ENCODE measurements around the gene CTSO. TPM values are rescaled to one million over a fixed set of nuclear protein-coding genes. Genes with fewer than 3 reads are reported as not detected.
"Not testable (repeated sequence)": the region's sequence is repeated elsewhere in the genome, so short reads cannot be mapped to it uniquely, and the experiment has no call there.

CTSO gene
- polyA plus RNA-seq, 4 donors: 35.3 to 50.5 (median 48.0) TPM

DNA sequence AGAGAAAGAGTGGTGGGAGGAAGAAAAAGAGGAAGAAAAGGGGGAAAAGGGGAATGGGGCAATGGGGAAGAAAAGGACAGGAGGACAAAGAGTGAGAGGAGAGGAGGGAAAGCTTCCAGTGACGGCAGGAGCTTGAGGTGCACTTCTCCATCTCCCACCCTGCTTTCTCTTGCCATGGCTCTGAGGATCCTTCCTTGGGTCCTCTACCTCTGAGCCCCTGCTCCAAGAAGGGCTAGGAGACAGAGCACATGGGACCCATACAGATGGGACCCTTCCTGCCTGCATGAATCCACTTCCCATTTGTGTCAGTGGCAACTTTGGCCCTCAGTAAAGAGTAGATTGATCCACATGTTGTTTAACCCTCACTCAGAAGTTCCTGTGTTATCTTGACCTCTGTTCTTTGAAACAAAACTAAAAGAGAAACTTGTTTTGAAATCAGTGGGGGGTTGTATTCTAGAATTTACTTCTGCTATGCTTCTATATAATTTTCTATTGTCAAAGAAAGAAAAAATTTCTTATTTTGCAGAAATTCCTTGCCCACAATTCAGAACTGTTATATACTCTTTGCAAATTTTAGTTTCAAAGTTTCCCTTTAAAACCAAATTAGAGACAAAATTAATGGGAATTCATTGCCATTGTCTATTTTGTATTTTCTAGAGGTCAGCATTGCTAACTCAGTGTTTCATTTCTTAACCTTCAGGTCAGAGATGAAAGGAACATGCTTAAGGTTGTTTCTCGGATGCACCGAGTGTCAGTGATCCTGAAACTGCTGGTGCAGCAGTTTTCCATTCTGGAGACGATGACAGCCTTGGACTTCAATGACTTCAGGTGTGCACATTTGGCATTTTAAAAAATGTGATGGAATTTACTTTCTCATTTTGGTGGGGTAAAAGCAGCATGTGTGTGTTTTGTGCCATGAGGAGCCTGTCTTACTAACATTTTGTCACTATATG is 45.2 kb downstream of the CTSO start:
- no peak for DNase-seq (ENCODE audit: low read depth in 4 of 4, low spot score in 3 of 4)

DNA sequence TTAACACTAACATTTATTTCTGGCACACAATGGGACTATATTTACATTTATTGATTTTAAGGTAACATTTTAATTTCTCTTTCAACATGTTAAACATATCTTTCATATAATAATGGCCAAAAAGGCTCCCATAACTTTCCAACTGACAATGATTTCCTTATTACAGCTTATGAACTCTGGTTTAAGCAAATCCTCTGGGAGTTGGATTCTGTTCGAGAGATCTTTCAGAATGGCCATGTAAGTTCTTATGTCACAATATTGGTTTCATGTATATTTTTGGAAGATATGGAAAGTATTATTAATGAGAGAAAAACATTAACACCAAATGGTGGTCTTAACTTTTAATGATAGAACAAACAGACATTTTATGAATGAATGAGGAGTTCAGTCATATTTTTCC is 46.1 kb downstream of the CTSO start:
- DNase-seq (ENCODE audit: low read depth in 4 of 4, low spot score in 3 of 4): no peak

DNA sequence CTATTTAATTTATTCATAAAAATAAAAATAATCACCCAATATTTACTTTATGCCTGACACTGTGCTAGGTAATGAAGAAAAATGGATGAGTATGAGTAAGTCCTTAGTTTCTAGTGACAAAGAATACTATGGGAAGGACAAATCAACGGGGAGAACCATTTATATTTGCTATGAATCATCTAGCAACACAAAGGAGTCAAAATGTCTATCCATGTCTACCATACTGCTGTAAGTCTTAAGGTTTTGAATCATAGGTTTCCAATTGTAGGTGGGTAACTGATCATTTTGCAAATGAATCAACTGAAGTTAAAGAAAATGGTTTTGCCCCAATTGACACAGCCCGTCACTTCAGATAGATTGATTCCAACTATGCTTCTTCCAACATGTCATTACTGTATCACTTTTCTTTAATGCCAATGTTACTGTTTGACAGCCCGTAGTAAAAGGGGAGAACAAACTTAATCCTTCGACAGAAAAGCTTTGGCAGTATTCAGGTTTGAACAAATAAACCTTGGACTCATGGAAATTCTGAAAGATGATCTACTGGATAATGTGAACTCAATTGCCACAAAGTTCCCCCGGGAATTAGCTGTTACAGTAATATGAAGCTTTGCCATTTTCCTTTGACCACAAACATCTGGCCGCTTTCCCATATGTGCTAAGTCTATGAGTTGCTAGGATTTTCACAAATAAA is 47.0 kb downstream of the CTSO start:
- peak in 1 of 4 donors; percentile 46 for DNase-seq (ENCODE audit: low read depth in 4 of 4, low spot score in 3 of 4)

DNA sequence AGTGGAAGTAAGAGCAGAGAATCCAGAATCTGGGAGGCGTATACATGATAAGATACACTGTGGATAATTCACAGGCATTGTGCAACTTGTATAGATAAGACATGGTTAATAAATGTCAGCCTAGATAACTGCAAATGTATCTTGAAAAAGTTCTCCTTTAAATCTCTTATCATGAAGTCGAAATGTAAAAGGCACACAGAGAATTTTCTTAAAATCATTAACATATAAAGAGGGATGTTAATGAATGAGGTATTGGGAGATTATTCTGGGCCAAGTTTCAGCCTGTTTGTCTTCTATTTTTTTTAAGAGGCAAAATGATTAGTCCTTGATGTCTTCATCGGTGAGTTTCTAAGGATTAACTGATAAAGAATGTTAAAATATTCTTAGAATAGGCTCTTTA is 49.3 kb downstream of the CTSO start:
- no peak for DNase-seq (ENCODE audit: low read depth in 4 of 4, low spot score in 3 of 4)

DNA sequence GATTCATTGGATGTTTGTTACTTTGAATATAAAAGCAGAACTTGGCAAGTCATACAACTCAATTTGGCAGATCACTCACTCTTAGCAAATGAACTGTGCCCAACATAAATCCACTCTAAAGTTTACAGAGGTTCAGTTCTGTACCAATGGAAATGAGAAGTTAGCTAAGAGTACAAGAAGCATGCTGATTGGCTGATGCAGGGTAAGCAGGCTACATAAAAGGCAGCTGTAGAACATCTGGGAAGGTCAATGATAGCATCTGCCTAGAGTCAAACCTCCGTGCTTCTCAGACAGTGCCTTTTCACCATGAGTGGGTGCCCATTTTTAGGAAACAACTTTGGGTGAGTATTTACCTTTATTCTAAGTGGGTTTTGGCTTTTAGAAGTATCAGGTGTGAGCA is 50.2 kb downstream of the CTSO start, which contains the start of gene TDO2:
TSS of gene TDO2 (plus strand) at position 244 of the 400 bp plus-strand sequence. CDS start at position 307, 63 bp downstream.
- no peak for DNase-seq (ENCODE audit: low read depth in 4 of 4, low spot score in 3 of 4)

DNA sequence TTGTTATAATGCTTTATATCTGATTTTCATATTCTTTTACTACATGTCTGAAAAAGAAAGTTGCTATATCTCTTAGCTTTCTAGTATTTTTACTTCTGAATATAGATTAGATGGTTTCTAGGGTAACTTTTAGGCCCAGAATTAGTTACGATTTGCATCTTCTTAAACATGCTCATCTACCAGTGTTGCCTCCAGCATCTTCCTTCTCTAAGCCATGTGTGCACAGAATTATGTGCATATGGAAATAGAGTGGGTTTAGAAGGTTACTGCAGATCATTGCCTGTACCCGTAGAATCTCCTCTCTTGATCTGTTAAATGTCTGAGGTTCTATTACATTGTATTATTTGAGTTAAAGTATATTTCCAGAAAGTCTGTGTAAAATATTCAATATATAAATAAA is 52.7 kb downstream of the CTSO start:
- no peak for DNase-seq (ENCODE audit: low read depth in 4 of 4, low spot score in 3 of 4)

DNA sequence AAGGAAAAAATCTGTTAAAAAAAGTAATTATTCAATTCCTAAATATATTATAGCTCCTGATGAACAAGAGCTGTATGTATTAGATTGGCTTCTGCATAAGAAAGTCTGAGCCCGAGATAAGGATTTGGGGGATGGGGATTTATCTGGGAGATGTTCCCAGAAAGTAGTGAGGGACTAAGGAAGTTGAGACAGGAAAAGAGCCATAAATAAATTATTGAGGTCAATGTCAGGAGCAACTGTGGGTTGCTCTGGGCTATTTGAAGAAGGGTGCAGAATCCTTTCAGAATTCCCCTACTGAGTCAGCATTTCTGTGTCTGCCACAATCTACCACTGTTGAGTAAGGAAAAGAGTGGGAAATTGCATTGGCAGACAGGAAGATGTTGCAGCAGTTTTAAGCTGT is 53.3 kb downstream of the CTSO start:
- peak in 2 of 4 donors; percentile 17 to 24 for DNase-seq (ENCODE audit: low read depth in 4 of 4, low spot score in 3 of 4)

DNA sequence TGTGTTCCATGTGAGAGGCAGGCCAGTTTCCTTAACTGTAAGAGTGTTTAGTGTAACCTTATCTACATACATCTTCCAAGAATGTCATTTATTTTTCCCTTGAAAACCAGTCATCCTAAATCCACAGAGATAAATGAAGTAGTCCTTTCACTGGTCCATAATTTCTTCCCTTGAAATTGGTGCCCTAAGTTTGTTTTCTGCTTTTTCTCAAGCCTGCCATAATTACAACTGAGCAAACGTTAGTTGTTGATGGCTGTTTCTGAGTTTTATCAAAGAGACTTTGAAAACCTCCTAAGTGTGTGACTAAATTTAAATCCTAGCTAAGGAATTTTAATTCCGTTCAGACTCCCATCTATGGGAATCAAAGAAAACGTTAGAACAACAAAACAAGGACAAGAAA is 53.8 kb downstream of the CTSO start:
- DNase-seq (ENCODE audit: low read depth in 4 of 4, low spot score in 3 of 4): no peak

DNA sequence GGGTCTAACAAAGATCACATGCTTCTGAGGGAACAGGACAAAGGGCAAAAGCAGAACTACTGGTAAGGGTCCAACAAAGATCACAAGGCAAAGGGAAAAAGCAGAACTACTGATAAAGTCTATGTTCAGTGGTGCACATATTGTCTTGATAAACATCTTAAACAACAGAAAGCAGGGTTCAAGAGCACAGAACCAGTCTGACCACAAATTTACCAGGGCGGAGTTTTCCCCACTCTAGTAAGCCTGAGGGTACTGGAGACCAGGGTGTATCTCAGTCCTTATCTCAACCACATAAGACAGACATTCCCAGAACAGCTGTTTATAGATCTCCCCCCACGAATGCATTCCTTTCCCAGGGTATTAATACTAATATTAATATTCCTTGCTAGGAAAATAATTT is 55.3 kb downstream of the CTSO start:
- DNase-seq (ENCODE audit: low read depth in 4 of 4, low spot score in 3 of 4): not testable (repeated sequence)

DNA sequence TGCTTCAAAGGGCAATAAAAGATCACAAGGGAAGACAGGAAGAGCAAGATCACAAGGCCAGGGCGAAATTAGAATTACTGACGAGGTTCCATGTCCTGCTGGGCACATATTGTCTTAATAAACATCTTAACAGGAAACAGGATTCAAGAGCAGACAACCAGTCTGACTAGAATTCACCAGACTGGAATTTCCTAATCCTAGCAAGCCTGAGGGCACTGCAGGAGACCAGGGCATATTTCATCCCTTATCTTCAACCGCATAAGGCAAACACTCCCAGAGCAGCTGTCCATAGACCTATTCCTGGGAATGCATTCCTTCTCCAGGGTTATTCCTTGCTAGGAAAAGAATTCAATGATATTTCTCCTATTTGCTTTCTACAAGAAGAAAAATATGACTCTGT is 62.6 kb downstream of the CTSO start:
- DNase-seq (ENCODE audit: low read depth in 4 of 4, low spot score in 3 of 4): no peak

DNA sequence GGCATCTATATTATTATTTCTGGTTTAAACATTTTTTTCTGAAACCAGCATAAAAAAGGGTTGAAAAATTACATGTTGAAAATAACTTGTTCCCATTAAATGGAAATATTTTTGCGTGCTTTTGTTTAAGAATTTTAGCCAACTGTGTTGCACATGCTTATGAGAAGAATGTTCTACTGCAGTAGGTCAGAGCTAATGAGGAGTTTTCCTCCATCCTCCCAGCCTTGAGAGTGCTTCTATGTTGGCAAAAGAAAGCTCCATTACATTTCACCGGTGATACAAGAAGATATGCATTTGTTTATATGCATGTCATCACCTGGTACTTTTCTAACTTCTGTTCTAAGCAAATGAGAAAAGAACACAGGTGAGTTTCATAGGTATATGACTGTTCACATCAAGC is 63.7 kb downstream of the CTSO start:
- DNase-seq (ENCODE audit: low read depth in 4 of 4, low spot score in 3 of 4): no peak

DNA sequence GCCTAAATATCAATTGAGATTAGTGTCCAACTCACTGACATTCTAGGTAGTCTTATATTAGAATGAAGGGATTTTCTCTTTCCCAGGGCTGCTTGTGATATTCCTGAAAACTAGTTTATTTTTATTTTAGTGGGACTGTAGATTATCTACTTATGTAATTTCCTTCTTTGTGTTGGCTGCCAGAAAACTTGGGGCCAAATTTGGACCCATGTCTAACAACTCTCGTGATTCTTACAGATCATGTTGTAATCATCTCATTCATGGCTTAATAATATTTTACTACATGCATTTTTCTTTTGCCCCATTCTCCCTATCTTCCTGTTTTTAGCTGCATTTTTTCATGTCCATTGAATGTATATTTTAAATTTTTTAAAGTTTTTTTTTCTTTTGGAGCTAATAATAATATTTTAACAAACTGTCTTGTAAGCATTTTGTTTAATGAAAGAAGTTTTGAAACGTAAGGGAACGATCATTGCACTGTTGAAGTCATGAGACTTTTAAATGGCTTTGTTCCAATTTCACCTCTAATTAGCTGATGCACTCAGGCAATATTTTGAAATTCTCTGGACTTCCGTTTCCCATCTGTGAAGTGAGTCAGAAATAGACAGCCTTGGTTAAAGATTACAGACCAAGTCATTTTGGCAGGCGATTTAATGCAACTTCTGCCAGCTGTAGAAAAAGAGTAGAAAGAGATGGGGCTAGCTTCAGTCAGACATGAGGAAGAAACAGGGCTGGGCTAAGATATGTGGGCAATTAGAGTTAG is 64.5 kb downstream of the CTSO start:
- DNase-seq (ENCODE audit: low read depth in 4 of 4, low spot score in 3 of 4): no peak

DNA sequence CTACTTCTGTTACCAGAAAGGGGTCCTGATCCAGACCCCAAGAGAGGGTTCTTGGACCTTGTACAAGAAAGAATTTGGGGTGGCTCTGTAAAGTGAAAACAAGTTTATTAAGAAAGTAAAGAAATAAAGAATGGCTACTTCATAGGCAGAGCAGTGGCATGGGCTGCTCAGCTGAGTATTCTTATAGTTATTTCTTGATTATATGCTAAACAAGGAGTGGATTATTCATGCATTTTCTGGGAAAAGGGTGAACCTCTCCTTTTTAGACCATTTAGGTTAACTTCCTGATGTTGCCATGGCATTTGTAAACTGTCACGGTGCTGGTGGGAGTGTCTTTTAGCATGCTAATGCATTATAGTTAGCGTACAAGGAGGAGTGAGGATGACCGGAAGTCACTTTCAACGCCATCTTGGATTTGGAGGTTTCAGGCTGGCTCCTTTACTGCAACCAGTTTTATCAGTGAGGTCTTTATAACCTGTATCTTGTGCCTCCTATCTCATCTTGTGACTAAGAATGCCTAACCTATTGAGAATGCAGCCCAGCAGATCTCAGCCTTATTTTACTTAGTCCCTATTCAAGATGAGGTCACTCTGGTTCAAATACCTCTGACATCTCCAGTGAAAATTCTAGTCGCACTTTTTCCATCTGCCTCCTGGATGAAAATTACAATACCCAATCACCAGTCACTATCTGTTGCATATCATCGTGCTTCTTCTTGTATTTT is 65.7 kb downstream of the CTSO start:
- no peak for DNase-seq (ENCODE audit: low read depth in 4 of 4, low spot score in 3 of 4)

DNA sequence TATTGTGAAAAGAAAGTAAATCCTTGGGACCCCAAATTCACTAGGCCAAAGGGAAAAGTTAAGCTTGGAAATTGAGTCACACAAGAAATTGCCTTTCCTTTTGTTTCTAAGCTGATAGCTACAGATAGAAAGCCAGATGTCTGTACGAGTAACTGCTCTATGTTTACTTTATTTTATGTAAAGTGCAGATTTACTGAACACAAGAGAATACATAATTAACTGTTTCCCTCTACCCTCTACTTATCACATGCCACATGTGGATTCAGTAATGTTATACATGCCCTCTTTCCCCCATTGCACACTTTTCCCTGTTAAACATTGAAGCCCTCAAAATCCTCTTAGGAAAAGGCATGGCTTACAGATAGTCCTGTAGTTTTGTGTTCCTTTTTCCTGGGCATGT is 66.6 kb downstream of the CTSO start:
- no peak for DNase-seq (ENCODE audit: low read depth in 4 of 4, low spot score in 3 of 4)

DNA sequence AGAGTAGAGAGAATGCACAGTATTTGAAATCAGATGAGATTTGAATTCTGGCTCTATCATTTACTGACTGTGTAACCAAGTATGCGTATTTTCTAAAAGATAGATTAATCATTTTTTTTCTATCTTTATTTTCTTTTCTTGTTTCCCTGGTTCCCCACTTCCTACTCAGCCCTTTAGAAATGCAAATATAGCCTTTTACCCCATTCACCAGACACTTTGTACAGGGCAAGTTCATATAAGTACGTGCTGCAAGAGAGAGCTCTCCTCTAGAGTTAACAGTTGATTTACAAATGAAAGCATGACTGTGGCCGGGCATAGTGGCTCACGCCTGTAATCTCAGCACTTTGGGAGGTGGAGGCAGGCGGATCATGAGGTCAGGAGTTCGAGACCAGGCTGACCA is 68.0 kb downstream of the CTSO start:
- no peak for DNase-seq (ENCODE audit: low read depth in 4 of 4, low spot score in 3 of 4)

DNA sequence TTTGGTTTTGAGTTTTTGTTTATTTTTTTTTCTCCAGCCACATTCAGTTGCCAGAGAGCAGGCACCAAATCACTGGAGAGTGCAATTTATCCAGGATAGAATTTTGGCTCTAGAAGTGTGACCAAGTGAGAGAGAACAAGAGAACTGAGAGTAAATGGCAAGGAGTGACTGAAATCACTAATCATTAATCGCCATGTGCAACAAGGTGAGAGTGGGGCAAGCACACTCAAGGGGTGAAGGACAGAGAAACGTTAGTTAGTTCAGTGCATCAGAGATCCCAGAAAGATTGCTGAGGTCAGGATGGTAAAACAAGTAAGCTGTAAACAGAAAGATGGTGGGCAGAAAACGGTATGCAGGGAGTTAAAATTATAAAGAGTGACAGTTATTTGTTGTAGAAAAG is 69.8 kb downstream of the CTSO start:
- DNase-seq (ENCODE audit: low read depth in 4 of 4, low spot score in 3 of 4): no peak

DNA sequence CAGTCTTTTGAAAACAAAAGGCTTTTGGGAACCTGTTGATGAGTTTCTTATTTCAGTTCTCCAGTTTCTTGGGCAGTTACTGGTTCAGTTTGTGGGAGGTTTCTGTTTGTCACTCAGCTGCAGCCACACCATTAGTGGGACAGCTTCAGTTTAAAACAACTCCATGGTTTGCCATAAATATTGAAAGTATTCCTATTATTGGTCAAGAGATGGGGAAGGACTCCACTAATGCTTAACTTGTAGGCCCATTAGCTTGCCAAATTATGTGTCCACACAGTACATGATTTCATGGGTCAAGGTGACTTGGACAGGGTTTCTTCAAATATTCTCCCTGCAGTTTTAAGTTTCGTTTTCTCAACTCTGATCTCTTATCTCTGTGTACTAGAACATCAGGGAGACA is 72.1 kb downstream of the CTSO start:
- DNase-seq (ENCODE audit: low read depth in 4 of 4, low spot score in 3 of 4): no peak

DNA sequence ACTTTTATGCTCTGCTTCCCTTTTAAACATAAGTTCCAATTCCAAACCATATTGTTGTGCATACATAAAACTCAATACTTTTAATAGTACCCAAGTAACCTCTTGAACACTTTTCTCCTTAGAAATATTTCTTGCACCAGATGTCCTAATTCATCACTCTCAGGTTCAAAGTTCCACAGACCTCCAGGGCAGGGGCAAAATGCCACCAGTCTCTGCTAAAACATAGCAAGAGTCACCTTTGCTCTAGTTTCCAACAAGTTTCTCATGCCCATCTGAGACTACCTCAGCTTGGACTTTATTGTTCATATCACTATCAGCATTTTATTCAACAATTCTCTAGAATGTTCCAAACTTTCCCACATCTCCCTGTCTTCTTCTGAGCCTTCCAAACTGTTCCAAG is 73.9 kb downstream of the CTSO start:
- DNase-seq (ENCODE audit: low read depth in 4 of 4, low spot score in 3 of 4): no peak

DNA sequence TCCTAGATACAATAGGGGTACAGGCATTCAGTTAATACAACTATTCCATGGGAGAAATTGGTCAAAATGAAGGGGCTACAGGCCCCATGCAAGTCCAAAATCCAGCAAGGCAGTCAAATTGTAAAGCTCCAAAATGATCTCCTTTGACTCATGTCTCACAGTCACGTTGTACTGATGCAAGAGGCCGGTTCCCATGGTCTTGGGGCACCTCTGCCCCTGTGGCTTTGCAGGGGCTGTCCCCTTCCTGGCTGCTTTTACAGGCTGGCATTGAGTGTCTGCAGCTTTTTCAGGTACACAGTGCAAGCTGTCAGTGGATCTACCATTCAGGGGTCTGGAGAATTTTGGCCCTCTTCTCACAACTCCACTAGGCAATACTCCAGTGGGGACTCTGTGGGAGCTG is 75.1 kb downstream of the CTSO start:
- DNase-seq (ENCODE audit: low read depth in 4 of 4, low spot score in 3 of 4): no peak

DNA sequence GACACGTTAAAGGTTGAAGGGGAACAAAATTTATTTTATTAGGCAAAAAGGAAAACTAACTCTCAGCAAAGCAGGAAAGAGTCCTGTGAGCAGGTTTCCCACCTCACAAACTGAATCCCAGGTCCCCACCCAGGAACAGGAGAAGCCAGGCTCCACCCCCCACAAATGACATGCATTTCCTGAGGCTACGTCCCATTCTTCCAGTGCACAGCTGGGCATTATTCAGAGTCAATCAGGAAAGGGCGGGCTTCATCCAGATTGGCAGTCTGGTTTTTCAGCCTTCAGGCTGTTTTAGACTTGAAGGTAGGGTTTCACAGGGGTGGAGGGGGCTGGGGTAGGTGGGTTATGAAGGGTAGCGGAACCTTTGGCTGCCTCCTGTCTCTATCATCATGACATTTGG is 75.7 kb downstream of the CTSO start:
- no peak for DNase-seq (ENCODE audit: low read depth in 4 of 4, low spot score in 3 of 4)

DNA sequence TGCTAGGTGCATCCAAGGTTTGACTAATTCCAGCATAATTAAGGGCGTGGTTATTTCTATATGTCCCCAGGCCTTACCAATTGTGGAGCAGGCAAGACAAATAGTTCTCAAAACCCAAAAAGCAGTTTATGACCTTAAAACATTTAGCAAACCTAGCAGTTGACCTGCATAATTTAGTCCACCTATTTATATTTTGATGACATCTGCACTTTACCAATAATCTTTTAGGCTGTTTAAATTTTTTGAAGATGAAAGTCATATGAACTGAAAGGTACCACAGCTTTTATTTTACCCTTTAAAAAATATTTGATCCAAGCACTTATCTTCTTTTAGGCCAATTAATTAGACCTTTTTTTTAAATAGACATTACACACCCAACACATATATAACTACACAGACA is 77.8 kb downstream of the CTSO start:
- no peak for DNase-seq (ENCODE audit: low read depth in 4 of 4, low spot score in 3 of 4)

All from left renal pelvis (tissue), 4 donors.